Lung (tissue), 12 donors: ENCODE measurements around the gene SUMO3. TPM values are rescaled to one million over a fixed set of nuclear protein-coding genes. Genes with fewer than 3 reads are reported as not detected.

Experiments
- ATAC-seq: fragments of 200-7000 bp; cut with Tn5 transposase; one replicate; pipeline ENCODE4 v1.9.1; 2020; ENCODE audit warnings: moderate number of reproducible peaks; ENCODE audit not compliant: insufficient read depth, low FRiP score
- DNase-seq, 3 donors: peaks; one replicate each; pipeline ENCODE4 v3.0.0-alpha.2; 2013 to 2017
- H3K27ac ChIP-seq, 2 donors: one replicate each; pipeline ENCODE4 v1.5.1; 2013; ENCODE audit warnings: mild to moderate bottlenecking in 2 of 2, moderate library complexity in 2 of 2, control low read depth in 1 of 2, inconsistent platforms in 1 of 2, low read depth in 1 of 2, low read length in 1 of 2
- H3K27me3 ChIP-seq, 3 donors: one replicate each; pipeline ENCODE4 v1.5.1; 2013; ENCODE audit warnings: low read length in 2 of 3; ENCODE audit not compliant: control insufficient read depth in 3 of 3, insufficient read depth in 3 of 3
- H3K36me3 ChIP-seq, 4 donors: one replicate each; pipeline ENCODE4 v1.5.1; 2013; ENCODE audit warnings: low read length in 4 of 4, mild to moderate bottlenecking in 1 of 4, moderate library complexity in 1 of 4; ENCODE audit not compliant: control insufficient read depth in 4 of 4, insufficient read depth in 4 of 4
- H3K4me1 ChIP-seq, 5 donors: one replicate each; pipeline ENCODE4 v1.5.1; 2013; ENCODE audit warnings: low read length in 5 of 5, mild to moderate bottlenecking in 2 of 5, moderate library complexity in 1 of 5; ENCODE audit not compliant: control insufficient read depth in 5 of 5, insufficient read depth in 5 of 5
- H3K4me3 ChIP-seq: one replicate; pipeline ENCODE4 v1.5.1; 2013; ENCODE audit warnings: mild to moderate bottlenecking, control low read depth, moderate library complexity
- H3K9ac ChIP-seq, 2 donors: one replicate each; pipeline ENCODE4 v1.5.1; 2013; ENCODE audit warnings: low read length in 2 of 2, control low read depth in 1 of 2; ENCODE audit not compliant: insufficient read depth in 1 of 2
- H3K9me3 ChIP-seq, 4 donors: one replicate each; pipeline ENCODE4 v1.5.1; 2013; ENCODE audit warnings: low read length in 3 of 4, mild to moderate bottlenecking in 1 of 4, moderate library complexity in 1 of 4; ENCODE audit not compliant: control insufficient read depth in 4 of 4, insufficient read depth in 3 of 4
- CTCF ChIP-seq: IDR thresholded peaks from 2 replicates; pipeline ENCODE4 v1.5.1; 2012; ENCODE audit warnings: mild to moderate bottlenecking; ENCODE audit errors: control extremely low read depth, extremely low read depth
- WGBS, 2 donors: extraction: QIAGEN DNeasy Blood & Tissue Kit; methylation state at CpG; one replicate each; pipeline ENCODE4 v1.1.7; 2013; 5-methylcytosine and 5-hydroxymethylcytosine counted together
- polyA plus RNA-seq, 2 donors: library from polyadenylated mRNA; stranded (reverse); fragments of 200-250 nt; gene quantifications; one replicate each; pipeline ENCODE4 v1.2.1, GENCODE V29; 2013
- total RNA-seq, 2 donors: library from RNA; depleted of rRNA in 1 of 2; stranded (reverse); fragments of >200 nt in 1 of 2; gene quantifications; one replicate each; pipeline ENCODE4 v1.2.1, GENCODE V29; 2014 to 2021
- donor health status: control.
- donor health status: control.
- donor health status: Bipolar disorder and iron deficiency.
- donor health status: healthy.
- donor health status: DM: yes; HTN: yes; CAD: no.

SUMO3 gene
- total and polyA plus RNA-seq, 4 donors, result 40.4 to 96.4 (median 66.0) TPM

DNA sequence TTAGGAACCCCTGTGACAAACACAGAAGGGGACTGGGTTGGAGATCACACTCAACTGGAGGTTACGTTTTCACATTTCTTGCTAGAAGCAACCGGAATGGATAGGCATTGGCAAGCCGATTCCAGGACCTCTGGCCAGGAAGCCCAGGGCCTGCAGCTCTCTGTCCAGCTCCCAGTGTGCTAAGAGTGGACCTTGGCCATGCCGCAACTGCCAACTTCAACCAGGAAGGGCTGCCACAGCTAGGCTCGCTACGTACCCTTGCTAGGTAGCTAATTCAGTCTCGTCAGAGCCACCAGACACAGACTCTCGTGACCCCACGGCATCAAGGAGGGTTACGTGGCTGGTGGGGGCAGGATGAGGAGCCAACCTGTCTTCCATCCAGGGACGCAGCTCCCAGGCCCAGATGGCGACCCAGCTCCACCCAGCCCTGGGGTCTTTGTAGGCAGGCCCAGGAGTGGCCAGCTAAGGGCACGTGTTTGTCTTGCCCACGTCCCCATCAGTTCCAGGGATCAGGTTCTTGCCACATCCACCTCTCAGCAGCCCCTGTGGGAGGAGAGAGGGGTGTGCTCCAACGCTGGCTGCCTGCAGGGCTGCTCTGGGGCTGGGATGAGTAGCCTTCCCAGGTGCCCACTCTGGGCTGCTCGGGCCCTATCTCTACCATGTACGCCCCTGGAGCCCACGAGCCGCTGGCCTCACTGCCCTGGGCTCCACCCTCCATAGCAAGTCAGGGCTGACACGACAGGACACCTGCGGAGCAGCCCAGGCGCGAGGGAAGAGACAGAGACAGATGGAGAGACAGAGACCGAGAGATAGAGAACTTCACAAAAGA, 55.4 kb downstream of the SUMO3 start:
- no peak overlapping the region for H3K4me3 ChIP-seq
- peaks cover 0 to 6% (median 0%) of the 10 kb centered on the region in 4 donors for H3K9me3 ChIP-seq
- DNase-seq (no peak), ATAC-seq (no peak)
- TF ChIP-seq CTCF, result no peak
- no peak overlapping the region for H3K9ac ChIP-seq
- 89 to 94% methylated on average over 24 of the region's 24 CpGs for WGBS, 2 donors
- no peaks in the 10 kb centered on the region for H3K27me3 ChIP-seq
- H3K4me1 ChIP-seq, result peaks cover 0 to 31% (median 2%) of the 10 kb centered on the region in 5 donors
- H3K27ac ChIP-seq, result no peak overlapping the region
- H3K36me3 ChIP-seq, result no peaks in the 10 kb centered on the region

- H3K9me3 ChIP-seq, result peaks cover 0 to 6% (median 0%) of the 10 kb centered on the region in 4 donors
- peaks cover 0 to 31% (median 2%) of the 10 kb centered on the region in 5 donors for H3K4me1 ChIP-seq
- H3K36me3 ChIP-seq, result no peaks in the 10 kb centered on the region
- 79 to 93% methylated on average over 14 of the region's 14 CpGs for WGBS, 2 donors
- H3K9ac ChIP-seq, result no peak overlapping the region
- H3K4me3 ChIP-seq, result no peak overlapping the region
- no peak for ATAC-seq
- no peak for TF ChIP-seq CTCF
- H3K27me3 ChIP-seq, result no peaks in the 10 kb centered on the region
- H3K27ac ChIP-seq, result no peak overlapping the region
- DNase-seq, result no peak
Observed at GRCh38 chr21:44761747-44762208, 56.1 kb downstream of the SUMO3 start.

DNA sequence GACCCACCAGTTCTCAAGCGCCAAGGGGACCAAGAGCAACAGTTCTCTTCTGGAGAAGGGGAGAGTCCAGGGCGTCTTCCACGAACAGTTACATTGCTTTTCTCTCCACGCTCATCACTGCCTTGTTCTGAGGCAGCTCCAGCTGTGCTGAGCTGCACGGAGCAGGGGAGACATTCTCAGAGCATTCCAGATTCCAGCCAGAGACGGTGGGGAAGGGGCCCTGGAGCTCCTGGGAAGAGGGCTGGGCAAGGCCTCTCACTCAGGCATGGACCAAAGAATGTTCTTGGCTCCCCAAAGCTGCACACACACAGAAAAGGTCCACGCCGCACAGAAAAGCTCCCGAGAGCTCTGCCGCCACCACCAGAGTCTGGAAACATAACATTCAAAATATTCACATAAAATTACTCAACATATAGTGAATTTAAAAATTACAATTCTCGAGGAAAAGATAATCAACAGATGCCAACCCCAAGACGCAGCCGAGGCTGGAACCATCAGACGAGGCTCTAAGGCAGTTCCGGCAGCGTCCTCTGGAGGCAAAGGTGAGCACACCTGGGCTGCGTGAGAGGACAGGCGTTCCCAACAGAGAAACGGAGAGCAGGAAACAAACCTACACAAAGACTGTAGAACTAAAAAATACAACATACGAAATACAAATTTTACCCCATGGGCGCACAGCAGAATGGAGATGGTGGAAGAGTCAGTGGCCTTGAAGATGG, 56.7 kb downstream of the SUMO3 start:
- no peak for DNase-seq

More for the DNA sequence above, 56.7 kb downstream of the SUMO3 start:
- H3K9me3 ChIP-seq, result peaks cover 0 to 6% (median 0%) of the 10 kb centered on the region in 4 donors
- no peak overlapping the region for H3K9ac ChIP-seq
- H3K27me3 ChIP-seq, result no peaks in the 10 kb centered on the region
- no peaks in the 10 kb centered on the region for H3K36me3 ChIP-seq
- H3K4me1 ChIP-seq, result peaks cover 0 to 31% (median 2%) of the 10 kb centered on the region in 5 donors
- WGBS, 2 donors, result 64 to 73% methylated on average over 21 of the region's 21 CpGs
- TF ChIP-seq CTCF, result no peak
- H3K4me3 ChIP-seq, result no peak overlapping the region
- no peak for ATAC-seq
- no peak overlapping the region for H3K27ac ChIP-seq
